Measurements from ENCODE around the gene CPSF3. TPM values are rescaled to one million over a fixed set of nuclear protein-coding genes. Genes with fewer than 3 reads are reported as not detected.

Gene CPSF3
- total and polyA plus RNA-seq, 2 of the 8 experiments (the other 6 are each of a cell fraction or from before 2014, with no cell fraction given) = 44.5 to 93.3 TPM

DNA sequence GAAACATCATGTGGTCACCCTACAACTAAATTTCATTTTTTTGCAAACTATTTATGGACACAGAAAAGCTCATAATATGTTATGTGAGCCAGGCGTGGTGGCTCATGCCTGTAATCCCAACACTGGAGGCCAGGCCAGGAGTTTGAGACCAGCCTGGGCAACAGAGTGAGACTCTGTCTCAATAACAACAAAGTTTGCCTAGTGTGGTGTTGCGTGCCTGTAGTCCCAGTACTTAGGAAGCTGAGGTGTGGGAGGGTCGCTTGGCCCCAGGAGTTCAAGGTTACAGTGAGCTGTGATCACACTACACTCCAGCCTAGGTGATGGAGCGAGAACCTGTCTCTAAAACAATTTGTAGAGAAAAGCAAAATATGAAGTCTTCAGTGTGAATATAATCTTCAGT, 56.7 kb downstream of the CPSF3 start:
- Histone ChIP-seq H2BK12ac (ENCODE audit: low read depth, low read length) (no peak overlapping the region), H2BK5ac (ENCODE audit: low read depth, low read length) (no peak overlapping the region), H2AFZ (ENCODE audit: low read length) (no peak overlapping the region), H3K4ac (replicated peaks; ENCODE audit: insufficient read length, low read depth, low read length) (no peak overlapping the region), H4K91ac (replicated peaks; ENCODE audit: insufficient read length, low read length) (no peak overlapping the region), H3K14ac (ENCODE audit: insufficient read length) (no peak overlapping the region), H2BK120ac (replicated peaks; ENCODE audit: low read depth, low read length) (no peak overlapping the region), H2BK20ac (ENCODE audit: low read length) (no peak overlapping the region), H3K9me3 (ENCODE audit: insufficient read depth in 2 of 2, low read depth in 1 of 2, low read length in 1 of 2) (peaks cover 5% of the 10 kb centered on the region in 2 experiments; a peak in 3 of 4 replicates), H3K36me3 (ENCODE audit: control insufficient read depth in 2 of 4, insufficient read depth in 4 of 4, low read length in 3 of 4) (peaks cover 3 to 13% (median 8%) of the 10 kb centered on the region in 4 experiments; a peak in 6 of 8 replicates), H2BK15ac (ENCODE audit: low read length) (no peak overlapping the region), H4K8ac (ENCODE audit: extremely low read depth, insufficient read depth, low read length) (no peak overlapping the region), H3K23ac (ENCODE audit: insufficient read length) (no peak overlapping the region), H2AK5ac (ENCODE audit: low read depth, low read length) (no peak overlapping the region), H3K18ac (ENCODE audit: extremely low read depth, low read length) (no peak overlapping the region), H3K27me3 (replicated peaks in 1 of 4; ENCODE audit: control insufficient read depth in 3 of 4, extremely low read depth in 1 of 4, insufficient read depth in 3 of 4, low read length in 3 of 4) (no peaks in the 10 kb centered on the region), H4K20me1 (replicated peaks in 1 of 2; ENCODE audit: control insufficient read depth in 1 of 2, insufficient read depth in 2 of 2, low read length in 2 of 2) (peaks cover 0 to 2% of the 10 kb centered on the region in 2 experiments), H3K56ac (replicated peaks; ENCODE audit: insufficient read length, low read depth, low read length) (no peak overlapping the region), H3K79me2 (ENCODE audit: control insufficient read depth in 1 of 2, insufficient read depth in 2 of 2, low read length in 2 of 2) (no peaks in the 10 kb centered on the region), H3K4me3 (ENCODE audit: extremely low read depth in 1 of 4, insufficient read depth in 2 of 4, low read depth in 3 of 4, low read length in 4 of 4) (no peak overlapping the region), H3K27ac (ENCODE audit: low read depth, low read length) (no peak overlapping the region), H3K4me1 (replicated peaks in 1 of 4; ENCODE audit: control insufficient read depth in 3 of 4, insufficient read depth in 4 of 4, low read length in 3 of 4) (peaks cover 0 to 3% (median under 1%) of the 10 kb centered on the region in 4 experiments; a peak in 1 of 7 replicates), H4K5ac (ENCODE audit: insufficient read length, low read depth, low read length) (no peak overlapping the region), H3K23me2 (ENCODE audit: low read depth, low read length) (0 out of 2 replicates have a peak, but pooled peaks cover 1% of the 10 kb centered on the region), H3K9ac (replicated peaks in 1 of 4; ENCODE audit: extremely low read depth in 1 of 4, low read depth in 3 of 4, low read length in 3 of 4) (no peak overlapping the region), H3K79me1 (ENCODE audit: low read depth, low read length) (no peaks in the 10 kb centered on the region), H3K4me2 (ENCODE audit: insufficient read depth in 1 of 2, low read depth in 2 of 2, low read length in 2 of 2) (no peak overlapping the region)
- POLR2A ChIA-PET (ENCODE audit: partially characterized antibody) = interaction anchor here (1.5 kb wide), 1 partner anchor 10 kb away, joined by 6 read pairs; no protein-coding TSS in a partner anchor
- DNase-seq (ENCODE audit: low read depth in 1 of 2, low spot score in 2 of 2) (no peak), FAIRE-seq (no peak)
- CTCF ChIA-PET (ENCODE audit: partially characterized antibody) = no interaction called here
- WGBS, 2 experiments (ENCODE audit: extremely low coverage in 1 of 2, insufficient coverage in 1 of 2, insufficient read length in 1 of 2, insufficient replicate concordance in 2 of 2, low coverage in 1 of 2, low lambda C conversion rate in 2 of 2, missing lambda C conversion rate in 1 of 2) = 90% methylated on average over 4 of the region's 4 CpGs; no CpG with 5 or more reads in 1 of the 2 experiments
- TF ChIP-seq BACH1 (IDR thresholded peaks at IDR 0.05; ENCODE audit: low read length) = no peak
- no peak for TF ChIP-seq SIN3A (conservative IDR thresholded peaks at IDR 0.05 in 1 of 2, IDR thresholded peaks at IDR 0.05 in 1 of 2; ENCODE audit: low read depth in 1 of 2, low read length in 2 of 2)
- TF ChIP-seq TBP (IDR thresholded peaks at IDR 0.05; ENCODE audit: low read depth, low read length) = no peak
- TF ChIP-seq HDAC2 (IDR thresholded peaks at IDR 0.05; ENCODE audit: borderline replicate concordance in 1 of 2, low read depth in 2 of 2, low read length in 2 of 2) = no peak
- TF ChIP-seq GABPA (IDR thresholded peaks at IDR 0.05; ENCODE audit: borderline replicate concordance, insufficient read depth, low read length) = no peak
- TF ChIP-seq BCL11A (IDR thresholded peaks at IDR 0.05; ENCODE audit: low read depth in 2 of 2, low read length in 2 of 2) = no peak
- TF ChIP-seq, protein P1, sequence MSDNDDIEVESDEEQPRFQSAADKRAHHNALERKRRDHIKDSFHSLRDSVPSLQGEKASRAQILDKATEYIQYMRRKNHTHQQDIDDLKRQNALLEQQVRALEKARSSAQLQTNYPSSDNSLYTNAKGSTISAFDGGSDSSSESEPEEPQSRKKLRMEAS (IDR thresholded peaks at IDR 0.05) = no peak
- TF ChIP-seq SP1 (IDR thresholded peaks at IDR 0.05; ENCODE audit: low read depth, low read length) = no peak
- no peak for TF ChIP-seq CHD2 (IDR thresholded peaks at IDR 0.05; ENCODE audit: low read length)
- no peak for TF ChIP-seq KDM1A (IDR thresholded peaks at IDR 0.05; ENCODE audit: borderline replicate concordance, low read length)
- no peak for TF ChIP-seq FOSL1 (IDR thresholded peaks at IDR 0.05; ENCODE audit: insufficient read depth, low read depth, low read length)
- TF ChIP-seq CTBP2 (IDR thresholded peaks at IDR 0.05; ENCODE audit: borderline replicate concordance, insufficient read depth, insufficient read length, low read length) = no peak
- TF ChIP-seq SIX5 (IDR thresholded peaks at IDR 0.05; ENCODE audit: low read depth, low read length) = no peak
